ENCODE results near the gene ANP32B.
"Not testable (repeated sequence)": the region's sequence is repeated elsewhere in the genome, so short reads cannot be mapped to it uniquely, and the experiment has no call there.

Gene ANP32B

DNA sequence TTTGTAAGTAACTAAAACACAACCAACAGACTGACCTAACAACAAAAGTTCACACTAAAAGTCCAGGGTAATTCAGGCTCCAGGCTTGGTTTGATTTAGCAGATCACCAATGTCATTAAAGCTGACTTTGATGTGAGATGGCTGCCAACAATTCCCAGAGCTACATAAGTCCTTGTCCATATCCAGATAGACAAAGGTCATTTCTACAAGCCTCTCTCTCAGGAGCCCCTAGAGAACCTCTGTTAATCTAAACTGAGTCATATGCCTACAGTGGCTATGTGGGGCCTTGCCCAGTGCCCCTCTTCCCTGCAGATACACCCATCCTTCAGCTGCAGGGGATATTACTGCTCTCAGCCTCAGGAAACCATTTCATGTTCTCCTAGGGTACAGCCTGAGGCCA is 18.2 kb upstream of the ANP32B start:
- DNase-seq = no peak

DNA sequence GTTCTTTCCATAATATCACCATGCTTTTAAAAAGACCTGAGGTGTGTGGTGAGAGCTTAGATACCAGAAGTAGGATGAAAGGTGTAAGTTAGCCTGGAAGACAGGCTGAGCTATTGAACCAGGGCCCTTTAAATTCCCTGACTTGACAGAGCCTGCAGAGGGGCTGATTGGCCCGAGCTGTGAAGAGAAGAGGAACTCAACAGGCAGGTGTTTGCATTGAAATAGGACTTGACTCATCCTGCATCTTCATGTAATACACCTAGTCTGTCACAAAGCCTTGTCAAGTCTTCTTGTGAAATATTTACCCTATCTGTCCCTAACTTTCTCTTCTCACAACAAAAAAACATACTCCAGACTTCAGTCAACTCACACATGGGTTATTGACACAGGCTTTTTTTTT is 16.6 kb upstream of the ANP32B start:
- no peak for DNase-seq

DNA sequence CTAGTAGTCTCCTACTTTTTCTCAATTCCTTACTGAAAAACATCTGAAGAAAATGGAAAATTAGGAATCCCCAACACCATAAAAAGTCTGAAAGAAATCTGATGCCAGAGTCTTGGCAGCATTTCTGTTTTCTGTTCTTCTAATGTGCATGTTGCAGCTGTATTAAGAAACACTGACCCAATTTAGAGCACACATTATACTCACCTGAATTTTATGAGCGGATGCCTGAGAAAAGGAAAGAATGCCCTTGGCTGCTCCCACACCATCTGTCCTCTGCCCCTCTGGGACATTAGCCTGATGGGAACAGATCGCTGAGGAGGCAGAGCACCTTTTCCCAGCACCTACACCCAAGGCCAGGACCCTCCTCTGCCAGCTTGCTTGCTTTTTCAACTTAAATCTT is 14.1 kb upstream of the ANP32B start:
- no peak for DNase-seq

DNA sequence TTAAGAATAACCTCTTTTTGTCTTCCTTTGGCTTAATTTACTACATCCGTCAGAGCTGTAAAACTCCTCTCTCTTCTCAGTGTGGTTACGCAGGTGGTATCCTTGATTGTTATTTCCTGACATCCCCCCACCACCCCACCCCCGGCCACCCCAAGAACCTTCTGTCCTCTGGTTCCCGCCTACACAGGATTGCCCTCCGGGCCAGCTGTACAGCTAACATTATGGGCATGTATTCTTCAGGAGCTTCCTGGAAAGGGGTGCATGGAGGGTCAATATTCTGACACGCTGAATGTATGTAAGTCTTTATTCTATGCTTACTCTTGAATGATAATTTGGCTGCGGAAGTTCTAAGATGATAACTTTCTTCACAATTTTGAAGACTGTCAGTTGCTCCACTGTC is 13.0 kb upstream of the ANP32B start:
- DNase-seq = no peak

DNA sequence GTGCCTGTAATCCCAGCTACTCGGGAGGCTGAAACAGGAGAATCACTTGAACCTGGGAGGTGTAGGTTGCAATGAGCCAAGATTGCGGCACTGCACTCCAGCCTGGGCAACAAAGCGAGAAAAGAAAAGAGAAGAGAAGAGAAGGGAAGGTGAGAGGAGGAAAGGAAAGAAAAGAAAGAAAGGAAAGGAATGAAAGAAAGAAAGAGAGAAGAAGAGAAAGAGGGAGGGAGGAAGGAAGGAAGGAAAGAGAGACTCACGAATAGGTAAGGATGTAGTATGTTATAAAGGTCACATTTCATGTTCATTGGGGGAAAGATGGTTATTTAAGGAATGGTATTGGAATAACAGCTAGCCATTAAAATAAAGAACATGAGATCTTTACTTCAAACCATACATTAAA is 10.4 kb upstream of the ANP32B start:
- no peak for DNase-seq

DNA sequence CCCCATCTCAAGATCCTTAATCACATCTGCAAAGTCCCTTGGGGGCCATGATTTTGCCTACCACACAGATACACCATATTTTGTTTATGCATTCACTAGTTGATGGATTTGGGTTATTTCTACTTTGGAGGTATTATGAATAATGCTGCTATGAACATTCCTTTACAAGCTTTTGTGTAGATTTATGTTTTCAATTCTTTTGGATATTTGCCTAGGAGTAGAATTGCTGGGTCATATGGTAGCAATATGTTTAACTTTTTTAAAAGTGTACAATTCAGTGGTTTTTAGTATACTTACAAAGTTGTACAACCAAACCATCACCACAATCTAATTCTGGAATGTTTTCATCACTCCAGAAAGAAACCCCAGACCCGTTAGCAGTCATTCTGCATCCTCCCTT is 7.8 kb upstream of the ANP32B start:
- DNase-seq = no peak

DNA sequence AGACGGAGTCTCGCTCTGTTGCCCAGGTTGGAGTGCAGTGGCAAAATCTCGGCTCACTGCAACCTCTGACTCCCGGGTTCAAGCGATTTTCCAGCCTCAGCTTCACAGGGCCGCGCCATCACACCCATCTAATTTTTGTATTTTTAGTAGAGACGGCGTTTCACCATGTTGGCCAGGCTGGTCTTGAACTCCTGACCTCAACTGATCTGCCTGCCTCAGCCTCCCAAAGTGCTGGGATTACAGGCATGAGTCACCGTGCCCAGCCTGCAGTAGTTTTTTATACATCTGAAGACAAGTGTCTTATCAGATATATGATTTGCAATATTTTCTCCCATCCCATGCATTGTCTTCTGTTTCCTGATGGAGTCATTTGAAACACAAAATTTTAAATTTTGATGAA is 6.5 kb upstream of the ANP32B start:
- not testable (repeated sequence) for DNase-seq

DNA sequence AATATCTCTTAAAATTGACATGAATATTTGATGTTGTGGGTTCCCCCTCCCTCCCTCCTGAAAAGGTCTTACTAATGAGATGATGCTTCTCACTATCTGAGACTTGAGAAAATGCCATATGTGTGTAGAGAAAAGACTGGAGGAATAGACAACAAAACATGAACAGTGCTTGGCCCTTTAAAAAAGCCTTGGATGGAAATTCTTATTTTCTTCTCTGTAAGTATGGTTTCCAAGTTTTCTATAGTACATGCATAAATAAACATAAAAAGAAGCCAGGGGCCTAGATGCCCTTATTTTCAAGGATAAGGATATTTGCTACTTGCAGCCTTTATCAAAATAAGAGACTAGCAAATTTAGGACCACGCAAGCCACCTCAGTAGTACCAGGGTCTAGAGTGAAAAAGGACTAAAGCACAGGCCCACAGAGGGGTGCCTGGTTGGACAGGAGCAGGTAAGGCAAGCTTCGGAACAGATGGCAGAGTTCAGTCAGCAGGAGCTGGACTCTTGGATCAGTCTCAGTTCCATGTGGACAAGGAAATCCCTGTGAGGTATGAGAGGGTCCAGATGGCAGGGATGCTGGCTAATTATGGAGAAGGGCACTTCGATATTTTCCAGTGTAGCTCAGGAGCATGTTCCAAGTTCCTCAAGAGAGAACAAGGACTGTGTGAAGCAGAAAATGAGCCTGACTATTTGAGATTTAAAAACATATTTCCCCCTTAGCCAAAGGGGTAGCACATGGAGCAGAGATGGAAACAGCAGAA is 4.6 kb upstream of the ANP32B start:
- no peak for DNase-seq

DNA sequence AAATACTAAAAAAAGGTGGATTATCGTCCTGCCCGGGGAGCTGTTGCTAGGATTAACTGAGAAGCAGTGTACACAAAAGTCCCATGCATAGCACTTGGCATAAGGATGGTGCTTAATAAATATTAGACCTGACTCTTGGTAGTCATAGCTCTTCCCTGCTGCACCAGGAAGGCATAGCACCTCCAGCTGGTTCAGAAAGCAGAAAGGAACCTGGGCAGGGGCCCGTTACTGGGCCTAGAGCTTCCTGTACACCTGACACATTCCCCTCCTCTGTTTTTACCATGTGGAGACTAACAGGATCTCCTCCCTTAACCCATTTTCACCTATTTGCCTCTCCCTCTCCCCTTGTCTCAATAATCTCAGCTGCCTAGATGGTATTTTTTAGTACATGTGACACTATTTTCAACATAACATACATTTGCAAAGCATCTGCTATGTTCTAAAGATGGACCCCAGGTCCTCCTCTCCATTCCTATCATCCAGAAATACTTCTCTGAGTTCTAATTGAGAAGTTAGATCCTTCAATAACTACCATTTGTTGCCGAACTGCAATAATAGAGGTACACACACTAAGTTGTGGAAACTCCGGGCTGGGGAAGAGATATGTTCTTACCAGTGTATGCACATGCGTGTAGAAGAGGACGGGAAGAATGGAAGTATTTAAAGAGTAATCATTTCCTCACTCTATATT is 3.2 kb upstream of the ANP32B start:
- no peak for DNase-seq

DNA sequence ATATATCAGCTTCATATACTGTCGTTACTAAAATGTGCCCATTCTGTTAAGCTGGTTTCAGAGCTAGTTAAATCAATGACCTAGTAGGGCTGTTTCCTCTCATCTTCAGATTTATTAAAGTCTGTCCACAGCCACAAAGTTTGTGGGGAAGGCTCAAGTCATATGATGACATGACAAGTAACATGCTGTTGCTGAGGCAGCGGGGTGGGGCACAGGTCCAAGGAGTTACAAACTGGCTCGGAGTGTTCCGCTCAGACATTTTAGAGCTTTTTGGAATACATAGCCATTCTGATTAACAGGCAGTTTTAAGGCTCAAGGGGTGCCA is 2.7 kb upstream of the ANP32B start:
- DNase-seq = peak; percentile 10

DNA sequence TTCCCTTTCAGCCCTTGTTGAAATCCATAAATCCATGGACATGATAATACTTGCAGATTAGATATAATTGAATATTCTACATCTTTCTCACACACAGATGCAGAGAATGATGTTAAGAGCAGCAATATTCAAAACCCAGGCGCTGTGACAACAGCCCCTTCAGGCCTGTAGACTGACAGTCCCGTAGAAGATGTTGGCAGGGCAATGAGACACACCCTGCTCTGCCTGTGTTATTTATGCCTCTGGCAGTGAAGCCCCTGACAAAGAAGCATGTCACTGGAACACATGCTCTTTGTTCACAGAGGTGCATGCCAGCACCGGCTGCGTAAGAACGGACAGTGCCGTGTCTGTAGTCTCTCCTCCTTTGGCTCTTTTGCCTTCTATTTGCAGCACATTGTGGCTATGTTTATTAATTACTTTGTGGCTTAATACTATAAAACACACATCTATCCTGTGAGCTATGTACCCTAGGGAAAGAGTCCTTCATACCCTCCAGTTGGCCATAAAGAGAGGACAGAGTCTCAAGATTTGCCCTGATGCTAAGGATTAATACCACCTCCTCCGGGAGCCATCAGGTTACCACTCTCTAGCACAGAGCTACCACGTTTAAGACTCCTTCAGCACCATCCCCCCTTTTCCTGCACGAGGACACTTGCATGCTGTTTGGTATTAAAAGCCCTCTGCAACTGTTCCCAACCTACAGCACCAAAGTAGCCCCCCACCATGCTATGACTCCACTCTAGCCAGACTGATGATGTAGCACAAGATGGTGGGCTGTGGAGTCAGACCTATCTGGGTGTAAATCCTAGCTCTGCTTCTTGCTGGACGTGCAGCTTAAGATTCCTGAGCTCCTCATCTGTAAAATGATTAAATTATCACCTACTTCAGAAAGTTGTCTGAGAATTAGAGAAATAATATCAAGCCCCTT is 2.0 kb upstream of the ANP32B start:
- DNase-seq = no peak

DNA sequence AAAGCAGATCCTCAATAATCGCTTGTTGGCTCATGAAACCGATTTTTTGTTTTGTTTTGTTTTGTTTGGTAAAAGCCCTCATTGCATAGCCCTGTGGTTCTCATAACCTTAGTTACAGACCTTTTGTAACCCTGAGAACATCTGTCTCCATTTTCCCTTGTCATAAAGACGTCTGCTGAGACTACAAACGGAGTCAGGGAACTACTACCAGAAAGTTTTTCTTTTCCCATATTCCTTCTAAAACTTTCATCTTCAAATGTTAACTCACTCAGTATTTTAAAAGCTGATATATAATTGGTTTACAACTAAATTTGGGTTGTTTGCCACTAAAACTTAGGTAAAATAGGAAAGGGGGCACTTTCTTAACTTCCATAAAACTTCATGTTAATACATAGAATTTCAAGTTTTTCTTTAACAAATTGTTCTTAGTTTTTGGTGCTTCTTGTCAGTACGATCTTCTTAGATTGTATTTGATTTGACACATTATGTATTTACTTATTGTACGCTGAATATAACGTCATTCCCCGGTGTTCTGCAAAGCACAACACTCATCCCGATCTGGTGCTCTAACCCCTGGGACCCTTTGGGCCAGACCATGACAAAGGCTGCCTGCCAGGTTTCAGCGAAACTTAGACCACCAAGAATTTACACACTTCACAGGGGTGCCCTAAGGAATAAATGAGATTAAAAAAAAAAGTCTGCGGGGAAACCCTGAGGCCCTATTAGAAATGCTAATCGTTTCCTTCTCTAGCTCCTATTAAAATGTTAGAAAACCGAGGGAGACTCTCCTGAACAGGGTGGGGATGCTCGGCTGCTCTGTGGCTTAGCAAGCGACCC is 1.1 kb upstream of the ANP32B start:
- no peak for DNase-seq

DNA sequence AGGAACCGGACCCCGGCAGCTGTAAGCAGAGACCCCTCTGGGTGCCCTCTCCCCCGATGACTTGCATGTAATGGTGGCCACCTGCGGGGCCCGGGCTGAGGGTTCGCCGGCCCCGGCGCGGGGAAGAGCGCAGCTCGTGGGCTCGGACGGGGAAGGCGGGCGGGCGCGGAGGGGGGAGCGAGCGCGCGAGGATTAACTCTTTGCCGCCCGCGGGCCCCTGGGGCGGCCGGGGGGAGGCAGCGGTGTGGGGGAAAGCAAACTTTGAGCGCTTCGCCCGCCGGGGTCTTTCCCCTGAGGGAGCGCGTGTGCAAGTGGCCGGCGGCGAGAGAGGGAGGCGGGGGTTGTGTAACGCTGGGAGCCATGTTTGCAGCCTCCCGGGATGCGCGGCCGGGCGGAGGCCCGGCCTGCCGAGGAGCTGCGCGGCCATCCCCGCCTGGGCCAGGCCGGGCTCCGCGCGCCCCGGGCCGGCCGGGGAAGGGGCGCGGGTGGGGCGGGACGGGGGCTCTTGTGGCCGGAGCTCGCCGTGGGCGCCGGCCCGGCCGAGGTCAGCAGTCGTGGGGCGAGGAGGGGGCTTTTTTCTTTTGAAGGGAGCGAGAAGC is 547 bp downstream of the ANP32B start:
- peak; percentile 36 for DNase-seq

DNA sequence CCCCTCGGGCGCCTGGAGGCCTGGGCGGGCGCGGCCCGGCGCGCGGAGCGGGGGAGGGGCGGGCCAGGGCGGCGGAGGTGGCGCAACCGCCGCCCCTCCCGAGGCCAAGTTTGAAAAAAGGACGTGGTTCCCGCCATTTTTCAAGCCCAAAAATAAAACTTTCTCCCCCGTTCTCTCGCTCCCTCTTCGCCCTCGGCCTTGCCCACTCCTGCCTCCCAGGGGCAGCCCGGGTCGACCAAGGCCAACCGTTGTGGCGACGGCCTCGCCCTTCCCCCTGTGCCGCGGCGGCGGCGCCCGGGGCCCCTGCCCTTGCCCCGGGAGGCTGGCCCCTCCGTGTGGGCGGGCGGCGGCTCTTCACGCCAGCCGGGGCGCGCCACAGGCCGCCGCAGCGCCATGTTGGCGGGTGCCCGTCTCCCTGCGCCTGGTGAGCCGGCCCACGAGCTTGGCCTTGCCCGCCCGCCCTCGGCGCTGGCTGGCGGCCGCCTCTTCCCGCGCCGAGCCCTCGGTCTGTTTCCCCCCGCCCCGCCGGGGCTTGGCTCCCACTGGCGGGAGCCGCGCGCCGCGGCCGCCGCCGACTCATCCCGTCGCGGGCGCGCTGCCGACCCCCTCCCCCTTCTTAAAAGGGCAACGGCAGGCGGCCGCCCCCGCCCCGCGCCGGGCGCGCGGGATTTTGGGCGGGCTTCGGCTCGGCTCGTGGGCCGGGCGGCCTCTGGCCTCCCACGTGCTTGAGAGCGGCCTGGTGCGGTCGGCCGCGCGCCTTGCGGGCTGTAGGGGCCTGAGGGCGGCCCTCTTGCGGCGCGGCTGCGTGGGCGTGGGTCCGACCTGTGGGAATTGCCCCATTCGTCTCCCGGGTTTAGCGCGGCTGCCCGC is 1.3 kb downstream of the ANP32B start:
- peak; percentile 70 for DNase-seq

DNA sequence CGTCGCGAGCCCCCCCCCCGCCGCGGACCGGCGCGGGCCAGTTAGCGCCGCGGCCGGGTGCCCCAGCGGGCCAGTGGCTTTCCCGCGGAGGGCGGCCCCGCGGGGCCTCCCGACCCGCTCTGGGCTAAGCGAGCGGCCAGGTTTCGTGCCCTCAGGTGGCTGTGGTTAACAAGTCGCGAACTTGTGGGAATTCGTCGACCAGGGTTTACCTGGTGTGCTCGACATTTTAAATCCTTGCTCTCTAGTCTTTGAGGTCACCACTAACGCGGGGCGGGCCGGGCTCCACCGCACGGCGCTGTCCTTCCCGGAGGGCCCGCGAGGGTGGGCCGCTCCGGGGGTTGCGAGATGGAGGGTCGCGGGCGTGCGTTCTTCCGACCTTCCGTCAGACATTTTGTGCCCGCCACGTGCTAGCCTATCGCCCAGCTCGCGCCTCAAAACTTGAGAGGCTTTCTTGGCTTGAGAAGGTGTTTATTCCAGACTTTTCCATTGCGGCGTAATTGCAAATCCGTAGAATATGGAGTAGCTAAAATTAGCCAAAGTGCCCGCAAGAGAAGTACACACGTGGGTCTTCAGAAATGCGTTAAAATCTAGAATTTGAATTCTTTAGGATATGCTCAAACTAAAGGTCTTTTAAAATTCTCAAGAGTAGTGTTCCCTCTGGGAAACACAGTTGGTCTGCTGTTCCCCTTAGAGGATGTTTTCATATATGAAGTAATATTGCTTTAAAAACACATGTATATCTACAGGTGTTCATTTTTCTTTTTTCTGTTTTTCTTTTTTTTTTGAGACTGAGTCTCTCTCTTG is 2.1 kb downstream of the ANP32B start:
- DNase-seq = peak; percentile 26

DNA sequence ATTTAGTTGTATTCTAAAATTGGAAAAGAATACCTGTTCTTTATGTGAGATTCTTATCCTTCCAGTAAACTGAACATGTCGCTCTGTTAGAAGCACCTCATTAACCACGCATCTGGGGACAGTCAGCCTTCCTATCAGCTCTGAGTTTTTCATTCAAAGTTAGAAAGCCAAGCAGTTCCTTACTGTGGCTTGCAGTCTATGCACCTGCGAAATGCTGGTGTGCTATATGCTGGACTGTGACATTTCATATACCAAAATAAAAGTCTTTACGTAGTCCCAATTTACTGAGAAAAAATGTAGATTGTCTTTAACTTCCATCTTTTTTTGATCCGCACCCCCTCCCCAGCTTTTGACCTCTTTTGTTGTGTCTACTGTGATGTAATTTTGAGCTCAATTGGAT is 4.3 kb downstream of the ANP32B start:
- no peak for DNase-seq

DNA sequence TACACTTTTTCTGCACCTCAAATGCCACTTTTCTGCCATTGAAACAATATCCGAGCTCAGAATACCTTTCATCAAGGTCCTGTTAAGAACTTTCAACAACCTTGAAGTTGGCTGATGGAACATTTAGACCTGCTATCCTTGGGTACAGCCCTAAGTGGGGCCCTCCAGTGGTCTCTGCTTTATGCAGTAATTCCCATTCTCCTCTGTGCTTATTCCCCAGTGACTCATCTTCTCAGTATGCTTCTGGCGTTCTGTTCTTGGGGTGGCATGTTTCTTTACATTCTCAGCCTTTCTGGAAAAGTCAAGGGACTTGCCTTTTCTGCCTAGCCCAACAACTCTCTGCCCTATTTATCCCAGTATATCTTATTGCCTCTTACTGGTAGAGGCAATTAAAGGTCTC is 7.1 kb downstream of the ANP32B start:
- DNase-seq = peak; percentile 79

DNA sequence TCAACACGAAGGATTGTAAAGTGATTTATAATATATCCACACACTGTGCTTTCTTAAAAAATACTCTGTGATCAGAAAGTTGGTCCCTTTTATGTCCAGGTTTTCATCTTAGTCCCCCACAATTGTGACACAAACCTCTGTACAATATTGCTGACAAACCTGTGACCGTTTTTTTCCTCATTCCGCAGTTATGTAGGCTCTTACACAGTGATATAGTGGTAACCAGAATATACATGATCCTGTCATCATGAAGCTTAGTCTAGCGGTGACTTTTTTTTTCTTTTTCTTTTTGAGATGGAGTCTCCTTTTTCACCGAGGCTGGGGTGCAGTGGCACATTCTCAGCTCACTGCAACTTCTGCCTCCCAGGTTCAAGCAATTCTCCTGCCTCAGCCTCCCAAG is 8.7 kb downstream of the ANP32B start:
- DNase-seq = no peak

DNA sequence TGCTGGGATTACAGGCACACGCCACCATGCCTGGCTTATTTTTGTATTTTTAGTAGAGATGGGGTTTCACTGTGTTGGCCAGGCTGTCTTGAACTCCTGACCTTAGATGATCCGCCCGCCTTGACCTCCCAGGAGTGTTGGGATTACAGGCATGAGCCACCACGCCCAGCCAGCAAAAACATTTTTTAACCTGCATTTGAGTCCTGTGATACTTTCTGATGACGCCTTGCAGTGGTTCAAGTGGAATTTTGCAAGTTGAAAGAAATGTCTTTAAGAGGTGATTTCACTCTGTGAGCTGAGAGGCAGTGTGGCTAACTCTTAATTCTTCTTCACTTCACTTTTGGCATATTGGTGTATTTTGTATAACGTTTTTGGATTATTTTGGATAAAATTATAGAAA is 9.1 kb downstream of the ANP32B start:
- DNase-seq = no peak

DNA sequence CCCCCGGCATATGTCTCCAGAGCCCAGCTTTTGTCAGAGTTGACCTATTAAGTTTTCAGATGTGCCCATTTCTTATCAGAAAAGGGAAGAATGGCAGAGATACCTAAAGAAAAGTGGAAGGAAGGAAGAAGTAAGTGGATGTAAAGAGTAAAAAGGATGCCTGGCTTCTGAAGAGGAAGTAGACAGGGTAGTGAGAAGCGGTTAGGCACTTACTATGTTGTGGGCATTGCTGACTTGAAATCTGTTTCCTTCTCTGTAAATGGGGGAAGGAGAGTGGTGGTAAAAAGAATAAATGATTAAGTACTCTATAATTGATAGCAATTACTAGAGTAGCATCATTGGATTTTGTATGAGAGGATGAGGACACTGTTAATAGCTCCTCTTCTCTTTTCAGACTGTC is 9.9 kb downstream of the ANP32B start:
- no peak for DNase-seq

DNA sequence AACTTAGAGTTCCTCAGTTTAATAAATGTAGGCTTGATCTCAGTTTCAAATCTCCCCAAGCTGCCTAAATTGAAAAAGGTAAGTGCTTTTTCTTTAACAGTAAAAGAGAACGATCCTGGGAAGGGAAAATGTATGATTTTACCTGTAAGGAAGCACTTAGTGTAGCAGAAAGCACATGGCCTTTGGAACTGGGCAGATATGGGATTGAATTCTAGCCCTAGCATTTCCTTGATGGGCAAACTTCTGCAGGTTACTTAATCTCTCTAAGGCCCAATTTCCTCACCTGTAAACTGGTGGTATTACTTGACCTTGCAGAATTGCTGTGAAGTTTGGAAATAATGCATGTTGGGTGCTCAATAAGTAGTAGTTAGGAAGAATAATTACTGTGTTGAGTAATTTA is 11.6 kb downstream of the ANP32B start:
- DNase-seq = no peak

All from HCEC 1CT (cell line).